ENCODE measurements around the gene ITSN1.

ITSN1 gene

DNA sequence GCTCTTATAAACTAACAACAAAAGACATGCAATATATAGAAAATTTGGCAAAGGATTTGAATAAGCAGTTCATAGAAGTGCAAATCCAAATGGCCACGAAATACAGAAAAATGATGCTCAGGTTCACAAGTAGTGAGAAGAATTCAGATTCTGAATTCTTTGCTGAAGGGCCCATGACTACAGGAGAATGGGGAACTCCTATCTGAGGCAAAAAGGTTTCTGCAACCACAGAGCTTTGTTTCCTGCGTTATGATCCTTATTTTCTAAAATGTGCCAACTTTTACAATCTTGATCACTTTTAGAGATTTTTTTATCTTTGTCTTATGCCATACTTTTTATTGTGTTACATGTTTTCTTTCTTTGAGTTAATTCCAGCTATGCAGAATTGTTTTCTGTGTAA, 91.3 kb downstream of the ITSN1 start:
- no peak for DNase-seq

DNA sequence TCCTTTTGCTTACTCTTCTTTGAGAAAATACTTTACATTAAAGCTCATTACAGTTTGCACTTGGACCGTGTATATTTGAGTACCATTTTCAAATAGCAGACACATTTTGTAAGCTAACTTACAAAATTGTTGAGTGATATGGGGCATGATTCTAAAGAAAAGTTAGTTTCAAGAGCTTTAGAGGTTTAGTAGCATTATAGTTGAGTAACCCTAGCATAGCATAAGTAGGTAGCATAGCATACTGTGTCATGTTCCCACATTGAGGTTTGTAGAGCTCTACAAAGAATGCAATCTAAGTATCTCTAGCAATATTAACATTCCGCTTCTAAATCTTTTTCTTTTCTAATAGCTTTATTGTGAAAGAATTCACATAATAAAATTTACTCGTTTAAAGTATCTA, 92.0 kb downstream of the ITSN1 start:
- DNase-seq, result no peak

DNA sequence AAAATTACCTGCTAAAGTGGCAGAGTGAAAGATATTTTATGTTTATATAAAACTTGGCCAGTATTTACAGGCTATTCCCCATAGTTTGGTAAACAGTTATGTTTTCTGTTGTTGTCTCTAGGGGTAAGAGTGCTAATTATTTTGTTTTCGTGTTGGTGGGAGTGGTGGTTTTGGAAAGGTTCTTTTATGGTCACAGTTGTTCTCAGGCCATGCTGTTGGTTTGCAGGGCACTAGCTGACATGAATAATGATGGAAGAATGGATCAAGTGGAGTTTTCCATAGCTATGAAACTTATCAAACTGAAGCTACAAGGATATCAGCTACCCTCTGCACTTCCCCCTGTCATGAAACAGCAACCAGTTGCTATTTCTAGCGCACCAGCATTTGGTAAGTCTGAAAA, 92.5 kb downstream of the ITSN1 start:
- DNase-seq, result no peak

DNA sequence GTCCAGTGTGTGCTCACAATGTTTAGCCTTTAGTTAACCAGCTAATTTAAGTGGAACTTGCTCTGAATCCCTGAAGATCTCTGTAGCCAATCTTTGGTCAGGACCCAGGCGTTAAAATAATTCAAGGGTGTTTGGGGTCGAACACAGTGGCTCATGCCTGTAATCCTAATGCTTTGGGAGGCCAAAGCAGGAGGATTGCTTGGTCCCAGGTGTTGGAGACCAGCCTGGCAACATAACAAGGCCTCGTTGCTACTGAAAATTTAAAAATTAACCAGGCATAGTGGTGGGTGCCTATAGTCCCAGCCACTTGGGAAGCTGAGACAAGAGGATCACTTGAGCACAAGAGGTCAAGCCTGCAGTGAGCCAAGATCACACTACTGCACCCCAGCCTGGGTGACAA, 94.3 kb downstream of the ITSN1 start:
- no peak for DNase-seq

DNA sequence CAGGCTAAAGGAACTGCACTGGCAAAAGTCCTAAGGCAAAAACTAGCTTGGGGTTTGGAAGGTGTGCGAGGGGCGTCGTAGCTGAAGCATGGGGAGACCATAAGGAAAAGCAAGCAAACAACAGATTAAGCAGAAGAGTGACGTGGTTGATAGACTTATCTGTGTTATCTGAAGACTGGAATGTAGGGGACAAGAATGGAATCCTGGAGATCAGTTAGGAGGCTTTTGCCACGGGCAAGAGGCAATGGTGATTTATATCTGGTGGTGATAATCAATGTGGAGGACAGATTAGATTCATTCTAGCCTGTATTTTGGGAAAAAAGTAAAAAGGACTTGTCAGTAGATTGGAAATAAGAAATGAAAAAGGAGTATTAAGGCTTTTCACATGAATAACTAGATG, 97.4 kb downstream of the ITSN1 start:
- no peak for DNase-seq

DNA sequence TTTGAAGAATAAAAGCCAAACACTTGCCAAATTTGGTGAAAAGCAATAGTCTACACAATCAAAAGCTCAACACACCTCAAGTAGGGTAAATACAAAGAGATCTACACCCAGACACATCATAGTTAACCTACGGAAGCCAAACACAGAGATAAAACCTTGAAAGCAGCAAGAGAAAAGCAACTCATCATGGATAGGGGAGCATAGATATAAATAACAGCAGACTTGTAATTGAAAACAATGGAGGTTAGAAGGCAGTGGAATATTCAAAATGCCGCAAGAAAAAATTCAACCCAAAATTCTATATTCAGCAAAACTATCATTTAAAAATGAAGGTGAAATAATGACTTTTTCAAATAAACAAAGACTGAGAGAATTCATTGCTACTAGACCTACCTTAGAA, 105.1 kb downstream of the ITSN1 start:
- no peak for DNase-seq

DNA sequence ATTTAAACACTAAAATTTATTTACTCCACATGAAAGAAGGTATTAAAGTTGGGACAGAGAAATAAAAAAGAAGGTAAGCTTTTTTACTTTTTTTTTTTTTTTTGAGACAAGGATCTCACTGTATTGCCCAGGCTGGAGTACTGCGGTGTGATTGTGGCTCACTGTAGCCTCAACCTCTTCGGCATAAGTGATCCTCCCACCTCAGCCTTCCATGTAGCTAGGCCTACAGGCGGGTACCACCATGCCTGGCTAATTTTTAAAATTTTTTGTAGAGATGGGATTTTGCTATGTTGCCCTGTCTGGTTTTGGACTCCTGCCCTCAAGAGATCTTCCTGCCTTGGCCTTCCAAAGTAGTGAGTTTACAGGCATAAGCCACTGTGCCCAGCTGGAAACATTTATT, 106.6 kb downstream of the ITSN1 start:
- DNase-seq, result no peak

DNA sequence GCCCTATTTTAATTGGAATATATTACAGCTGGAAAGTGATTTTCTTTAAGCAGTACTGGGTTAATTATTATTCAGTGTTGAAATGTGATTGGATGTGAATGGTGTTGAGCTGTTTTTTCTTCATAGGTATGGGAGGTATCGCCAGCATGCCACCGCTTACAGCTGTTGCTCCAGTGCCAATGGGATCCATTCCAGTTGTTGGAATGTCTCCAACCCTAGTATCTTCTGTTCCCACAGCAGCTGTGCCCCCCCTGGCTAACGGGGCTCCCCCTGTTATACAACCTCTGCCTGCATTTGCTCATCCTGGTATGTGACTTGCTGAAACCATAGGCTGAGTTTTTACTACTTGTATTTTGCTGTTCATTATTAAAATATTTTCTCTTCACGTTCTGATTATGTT, 107.7 kb downstream of the ITSN1 start:
- no peak for DNase-seq

DNA sequence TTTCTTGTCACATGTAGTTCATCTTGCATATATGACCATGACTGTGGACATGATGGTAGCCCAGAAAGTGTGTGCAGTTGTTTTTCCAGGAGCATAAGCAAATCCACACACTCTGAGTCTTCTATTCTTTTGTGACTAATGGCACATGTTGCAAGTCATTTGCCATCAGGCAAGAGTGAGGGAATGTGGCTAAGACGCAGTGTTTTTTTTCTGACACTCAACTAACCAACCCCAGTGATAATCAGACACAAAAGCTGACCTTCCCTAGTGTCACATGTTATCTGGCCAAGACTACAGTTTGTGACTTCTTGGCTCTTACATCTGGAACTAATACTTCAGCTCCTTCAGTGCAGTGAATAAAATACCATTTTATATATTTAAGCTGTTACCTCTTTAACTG, 108.8 kb downstream of the ITSN1 start:
- no peak for DNase-seq

DNA sequence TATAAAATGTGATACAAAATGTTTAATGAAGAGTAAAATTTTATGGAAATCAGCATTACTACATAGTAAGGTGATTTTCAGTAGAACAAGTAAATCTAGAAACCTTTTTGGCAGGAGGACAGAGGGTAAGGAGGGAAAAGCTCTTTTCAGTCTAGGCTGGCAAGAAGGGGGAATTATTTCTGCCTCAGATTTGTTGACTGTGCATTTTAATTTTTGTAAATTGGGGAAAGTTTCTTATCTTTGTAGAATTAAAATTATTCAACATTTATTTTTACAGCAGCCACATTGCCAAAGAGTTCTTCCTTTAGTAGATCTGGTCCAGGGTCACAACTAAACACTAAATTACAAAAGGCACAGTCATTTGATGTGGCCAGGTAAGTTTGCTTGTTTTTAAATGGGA, 109.2 kb downstream of the ITSN1 start:
- no peak for DNase-seq

DNA sequence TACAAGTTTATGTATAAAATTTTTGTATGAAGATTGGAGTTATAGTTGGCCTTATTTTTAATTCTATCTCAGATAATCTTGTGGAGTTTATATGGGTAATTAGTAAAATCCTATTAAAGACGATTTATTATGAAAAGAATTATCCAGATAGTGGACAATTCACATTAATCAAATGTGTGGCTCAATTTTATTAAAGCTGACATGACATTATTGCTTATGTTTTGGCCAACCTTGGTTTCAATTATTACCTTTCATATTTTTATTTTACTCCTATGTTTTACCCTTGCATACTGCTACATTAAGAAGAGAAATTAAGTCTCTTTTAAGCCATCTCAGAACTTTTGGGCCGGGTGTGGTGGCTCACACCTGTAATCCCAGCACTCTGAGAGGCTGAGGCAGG, 110.0 kb downstream of the ITSN1 start:
- DNase-seq, result no peak

DNA sequence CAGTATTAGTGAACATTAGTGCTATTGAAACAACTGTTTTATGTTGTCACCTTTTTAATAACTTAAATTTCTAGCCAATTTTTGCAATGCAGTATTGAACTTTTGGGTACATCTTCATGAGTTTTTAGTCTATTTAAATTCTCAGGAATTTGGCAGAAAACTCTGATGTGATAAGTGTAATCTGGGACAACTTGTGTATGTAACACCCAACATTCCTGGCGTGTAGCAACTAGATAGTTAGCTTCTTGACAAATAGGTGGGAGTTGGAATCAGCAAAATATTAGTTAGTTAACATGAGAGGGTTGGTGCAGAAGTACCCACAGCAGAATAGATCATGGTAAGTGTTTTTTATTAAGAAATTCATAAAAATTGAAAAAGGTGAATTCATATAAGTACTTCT, 111.6 kb downstream of the ITSN1 start:
- no peak for DNase-seq

DNA sequence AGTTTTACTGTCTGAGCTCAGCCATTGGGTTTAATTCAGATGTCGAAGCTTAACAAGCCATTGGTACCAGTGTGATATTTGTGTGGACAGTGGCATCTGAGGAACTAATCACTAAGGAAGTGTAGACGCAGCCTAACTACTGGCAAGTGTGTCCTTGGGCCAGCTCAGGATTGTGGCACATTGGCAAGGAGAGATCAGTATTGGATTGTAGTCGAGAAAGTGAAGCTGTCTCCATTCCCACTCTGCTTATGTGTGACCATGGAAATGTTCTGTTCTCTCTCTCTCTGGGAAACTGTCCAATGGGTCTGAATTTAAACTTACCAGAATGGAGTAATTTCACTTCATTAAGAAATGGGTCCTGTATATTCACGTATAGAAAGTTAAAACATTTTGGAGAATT, 112.2 kb downstream of the ITSN1 start:
- no peak for DNase-seq

DNA sequence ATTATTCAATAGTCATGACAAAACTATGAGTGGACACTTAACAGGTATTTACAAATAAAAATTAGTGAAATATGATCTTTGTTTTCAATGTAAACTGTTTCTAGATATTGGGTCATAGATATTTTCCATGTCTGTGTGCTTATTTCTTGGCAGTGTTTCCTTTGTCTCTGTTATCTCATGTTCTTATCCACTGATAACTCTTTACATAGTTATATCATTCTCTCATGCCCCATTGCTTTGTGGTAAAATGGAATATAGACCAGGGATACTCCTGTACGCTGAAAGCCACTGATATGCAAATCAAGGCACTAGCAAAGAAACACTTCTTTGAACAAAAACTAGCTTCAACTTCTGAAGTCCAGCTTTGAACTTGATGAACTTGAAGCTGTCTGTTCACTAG, 113.1 kb downstream of the ITSN1 start:
- no peak for DNase-seq

DNA sequence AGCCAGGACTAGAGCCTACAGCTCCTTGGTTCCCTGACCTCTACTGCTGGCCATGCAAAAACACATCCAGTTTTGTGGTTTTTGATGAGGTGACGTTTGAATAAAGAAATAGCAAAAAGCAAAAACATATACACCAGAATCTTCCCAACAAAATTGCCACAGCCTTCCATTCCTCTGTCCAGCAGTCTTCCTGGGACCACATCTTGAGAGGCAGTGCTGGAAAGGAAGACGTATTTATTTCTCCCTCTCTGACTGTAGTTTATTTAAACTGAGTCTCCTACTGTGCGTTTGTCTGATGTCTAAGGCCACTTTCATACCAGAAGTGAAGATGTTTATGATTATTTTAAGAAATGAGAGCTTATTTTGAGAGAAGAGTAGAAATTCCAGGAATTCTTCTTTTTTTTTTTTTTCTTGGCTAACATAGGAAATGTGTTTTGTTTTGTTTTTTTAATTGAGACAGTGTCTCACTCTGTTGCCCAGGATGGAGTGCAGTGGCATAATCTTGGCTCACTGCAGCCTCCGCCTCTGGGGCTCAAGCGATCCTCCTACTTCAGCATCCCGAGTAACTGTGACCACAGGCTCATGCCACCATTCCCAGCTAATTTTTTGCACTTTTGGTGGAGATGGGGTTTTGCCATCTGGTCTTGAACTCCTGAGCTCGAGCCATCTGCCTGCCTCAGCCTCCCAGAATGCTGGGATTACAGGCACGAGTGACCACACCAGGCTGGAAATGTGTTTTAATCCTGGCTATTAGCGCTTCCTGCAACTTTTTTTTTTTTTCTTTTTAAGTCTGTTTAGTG, 118.5 kb downstream of the ITSN1 start:
- DNase-seq, result no peak

DNA sequence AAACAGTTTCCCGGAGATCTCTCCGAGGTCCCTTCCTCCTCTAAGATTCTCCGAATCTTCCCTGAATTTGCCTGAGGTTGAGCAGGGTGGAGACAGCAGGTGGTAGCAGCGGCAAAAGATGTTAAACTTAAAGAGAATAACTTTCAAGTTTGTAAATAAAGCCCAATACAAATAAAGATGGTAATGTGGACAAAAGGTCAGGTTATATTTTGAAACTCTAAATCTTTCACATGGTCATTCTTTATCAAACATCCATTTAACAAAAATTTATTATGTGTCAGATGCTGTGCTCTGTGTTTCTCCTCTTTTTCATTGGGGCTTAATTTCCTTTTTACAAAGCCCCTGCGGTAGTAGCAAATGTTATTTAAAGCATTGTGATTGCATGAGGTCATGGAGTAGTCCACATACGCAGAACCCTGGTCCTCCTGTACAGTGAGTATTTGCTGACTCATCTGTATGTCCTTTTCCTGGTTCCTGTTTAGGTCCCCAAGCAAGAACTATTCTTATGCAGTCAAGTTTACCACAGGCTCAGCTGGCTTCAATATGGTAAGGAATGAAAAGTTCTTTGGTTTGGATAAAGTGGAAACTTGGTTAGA, 119.2 kb downstream of the ITSN1 start:
- no peak for DNase-seq

DNA sequence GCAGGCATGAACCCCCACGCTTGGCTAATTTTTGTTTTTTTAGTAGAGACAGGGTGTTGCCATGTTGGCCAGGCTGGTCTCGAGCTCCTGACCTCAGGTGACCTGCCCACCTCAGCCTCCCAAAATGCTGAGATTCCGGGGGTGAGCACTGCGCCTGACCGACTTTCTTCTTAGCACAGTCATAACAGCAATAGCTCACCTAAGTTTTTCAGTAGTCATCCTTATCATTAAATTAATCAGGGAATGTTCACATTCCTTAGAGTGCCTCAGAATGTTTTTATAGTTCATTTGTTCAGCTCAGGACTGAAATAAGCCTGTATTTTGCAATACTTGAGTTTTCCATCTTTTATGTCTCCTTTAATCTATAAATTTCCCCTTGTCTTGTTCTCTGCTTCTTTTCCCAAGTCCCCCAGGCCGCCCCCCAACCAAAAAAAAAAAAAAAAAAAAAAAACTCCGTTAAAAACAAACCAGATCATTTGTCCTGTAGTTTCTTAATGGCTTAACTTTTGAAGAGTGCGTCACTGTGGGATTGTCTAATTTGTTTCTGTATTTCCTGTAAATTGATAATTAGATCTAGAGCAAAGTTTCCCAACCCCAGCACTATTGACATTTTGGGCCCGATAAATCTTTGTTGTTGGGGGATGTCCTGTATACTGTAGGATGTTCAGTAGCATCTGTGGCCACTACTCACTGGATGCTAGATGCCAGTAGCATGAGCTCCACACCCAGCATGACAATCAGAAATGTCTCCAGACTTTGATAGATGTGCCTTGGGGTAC, 120.7 kb downstream of the ITSN1 start:
- no peak for DNase-seq

DNA sequence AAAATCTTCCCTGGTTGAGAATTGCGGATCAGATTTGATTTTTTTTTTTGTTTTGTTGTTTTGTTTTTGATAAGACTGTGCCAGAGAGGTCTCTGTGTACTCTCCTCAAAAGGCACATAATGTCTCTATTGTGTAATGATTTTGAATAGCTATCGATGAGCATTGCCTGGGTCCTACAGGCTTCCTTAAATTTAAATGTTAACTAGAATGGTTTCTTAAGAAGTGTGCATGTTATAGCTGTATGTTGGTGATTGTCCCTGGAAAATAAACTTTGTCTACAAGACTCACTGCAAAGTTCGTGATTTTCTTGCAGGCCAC, 121.2 kb downstream of the ITSN1 start:
- DNase-seq, result no peak

DNA sequence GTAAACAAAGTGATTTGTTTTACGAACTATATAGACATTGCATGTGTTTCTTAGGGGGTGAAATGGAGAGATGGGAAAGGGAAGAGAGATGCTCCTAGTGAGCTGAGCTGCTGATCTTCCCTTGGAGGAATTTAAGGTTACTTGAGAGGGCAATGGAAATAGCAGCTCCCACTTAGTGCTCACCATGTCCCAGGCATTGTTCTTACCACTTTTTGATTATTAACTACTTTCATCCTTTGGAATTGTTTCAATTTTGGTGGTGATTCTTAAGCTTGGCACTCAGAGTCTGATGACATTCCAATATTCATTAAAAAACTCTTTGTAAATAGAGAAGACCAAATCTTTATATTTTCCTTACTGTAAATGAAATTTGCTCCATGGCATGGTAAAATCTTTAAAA, 124.9 kb downstream of the ITSN1 start:
- no peak for DNase-seq

DNA sequence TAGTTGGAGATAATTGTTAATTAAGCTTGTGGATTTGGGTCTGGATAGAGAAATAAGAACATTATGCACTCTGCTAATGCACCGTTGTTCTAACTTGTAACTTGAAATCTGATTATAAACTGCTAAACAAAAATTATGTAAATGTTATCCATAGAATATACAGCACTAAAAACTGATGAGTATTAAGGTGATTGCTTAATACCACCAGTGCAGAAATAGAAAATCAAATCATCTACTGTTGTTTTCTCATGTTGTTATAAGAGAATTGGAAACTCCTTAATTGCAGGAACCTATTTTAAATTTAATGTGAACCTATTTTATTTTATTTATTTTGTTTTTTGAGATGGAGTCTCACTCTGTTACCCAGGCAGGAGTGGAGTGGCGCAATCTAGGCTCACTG, 125.7 kb downstream of the ITSN1 start:
- no peak for DNase-seq

DNA sequence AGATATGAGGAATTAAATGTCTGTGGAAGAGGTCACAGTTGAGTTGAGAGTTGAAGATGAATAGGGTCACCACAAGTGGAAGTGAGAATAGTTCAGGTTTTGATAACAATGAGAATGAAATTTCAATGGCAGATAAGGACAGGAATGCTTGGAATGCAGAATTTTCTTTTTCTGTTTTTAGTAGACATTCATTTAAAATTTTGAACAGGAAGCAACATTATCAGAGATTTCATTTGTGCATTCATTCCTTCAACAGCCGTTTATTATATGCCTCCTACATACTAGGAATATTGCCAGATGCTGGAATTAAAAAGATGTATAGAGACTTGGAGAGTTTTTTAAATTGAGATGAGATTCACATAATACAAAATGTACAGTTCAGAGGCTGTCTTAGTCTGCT, 126.8 kb downstream of the ITSN1 start:
- no peak for DNase-seq

DNA sequence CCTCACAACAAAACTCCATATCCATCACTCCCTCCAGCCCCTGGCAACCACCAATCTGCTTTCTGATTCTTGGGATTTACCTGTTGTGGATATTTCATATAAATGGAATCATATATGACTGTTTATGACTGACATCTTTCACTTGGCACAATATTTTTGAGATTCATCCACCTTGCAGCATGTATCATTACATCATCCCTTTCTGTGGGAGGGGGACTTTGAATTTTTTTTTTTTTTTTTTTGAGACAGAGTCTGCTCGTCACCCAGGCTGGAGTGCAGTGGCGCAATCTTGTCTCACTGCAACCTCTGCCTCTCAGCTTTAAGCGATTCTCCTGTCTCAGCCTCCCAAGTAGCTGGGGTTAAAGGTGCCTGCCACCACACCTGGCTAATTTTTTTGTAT, 128.2 kb downstream of the ITSN1 start:
- DNase-seq, result no peak

DNA sequence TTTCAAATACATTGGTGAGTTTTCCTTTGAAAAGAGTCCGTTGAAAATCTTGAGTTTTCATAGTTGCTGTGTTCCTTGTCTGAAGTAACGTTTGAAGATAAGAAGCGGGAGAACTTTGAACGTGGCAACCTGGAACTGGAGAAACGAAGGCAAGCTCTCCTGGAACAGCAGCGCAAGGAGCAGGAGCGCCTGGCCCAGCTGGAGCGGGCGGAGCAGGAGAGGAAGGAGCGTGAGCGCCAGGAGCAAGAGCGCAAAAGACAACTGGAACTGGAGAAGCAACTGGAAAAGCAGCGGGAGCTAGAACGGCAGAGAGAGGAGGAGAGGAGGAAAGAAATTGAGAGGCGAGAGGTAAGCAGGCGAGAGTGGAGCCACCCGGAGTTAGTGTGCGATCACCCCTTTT, 129.7 kb downstream of the ITSN1 start:
- no peak for DNase-seq

DNA sequence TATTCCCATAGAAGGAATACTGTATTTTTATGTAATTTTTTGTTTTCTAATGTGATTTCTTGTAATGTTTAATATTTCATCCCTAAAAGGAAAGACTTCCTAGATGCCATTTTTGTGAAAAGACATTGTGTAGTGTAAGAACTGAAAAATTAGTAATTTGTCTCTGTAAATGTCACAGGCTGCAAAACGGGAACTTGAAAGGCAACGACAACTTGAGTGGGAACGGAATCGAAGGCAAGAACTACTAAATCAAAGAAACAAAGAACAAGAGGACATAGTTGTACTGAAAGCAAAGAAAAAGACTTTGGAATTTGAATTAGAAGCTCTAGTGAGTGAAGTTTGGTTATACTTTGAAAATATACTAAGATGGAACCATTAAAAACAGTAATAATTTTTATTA, 132.2 kb downstream of the ITSN1 start:
- no peak for DNase-seq

Data from activated CD4-positive, alpha-beta T cell treated with anti-CD3 and anti-CD28 coated beads, Interleukin-2, amount 50 U/mL, for 1 hour (primary cell).